GM19455 (cell line): ENCODE results near the gene IL17C.

Experiments used
- ATAC-seq: cut with Tn5 transposase; IDR thresholded peaks from one replicate; pipeline ENCODE4 v1.9.1; 2021; ENCODE audit not compliant: unreplicated experiment

The IL17C gene, protein sequence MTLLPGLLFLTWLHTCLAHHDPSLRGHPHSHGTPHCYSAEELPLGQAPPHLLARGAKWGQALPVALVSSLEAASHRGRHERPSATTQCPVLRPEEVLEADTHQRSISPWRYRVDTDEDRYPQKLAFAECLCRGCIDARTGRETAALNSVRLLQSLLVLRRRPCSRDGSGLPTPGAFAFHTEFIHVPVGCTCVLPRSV

DNA sequence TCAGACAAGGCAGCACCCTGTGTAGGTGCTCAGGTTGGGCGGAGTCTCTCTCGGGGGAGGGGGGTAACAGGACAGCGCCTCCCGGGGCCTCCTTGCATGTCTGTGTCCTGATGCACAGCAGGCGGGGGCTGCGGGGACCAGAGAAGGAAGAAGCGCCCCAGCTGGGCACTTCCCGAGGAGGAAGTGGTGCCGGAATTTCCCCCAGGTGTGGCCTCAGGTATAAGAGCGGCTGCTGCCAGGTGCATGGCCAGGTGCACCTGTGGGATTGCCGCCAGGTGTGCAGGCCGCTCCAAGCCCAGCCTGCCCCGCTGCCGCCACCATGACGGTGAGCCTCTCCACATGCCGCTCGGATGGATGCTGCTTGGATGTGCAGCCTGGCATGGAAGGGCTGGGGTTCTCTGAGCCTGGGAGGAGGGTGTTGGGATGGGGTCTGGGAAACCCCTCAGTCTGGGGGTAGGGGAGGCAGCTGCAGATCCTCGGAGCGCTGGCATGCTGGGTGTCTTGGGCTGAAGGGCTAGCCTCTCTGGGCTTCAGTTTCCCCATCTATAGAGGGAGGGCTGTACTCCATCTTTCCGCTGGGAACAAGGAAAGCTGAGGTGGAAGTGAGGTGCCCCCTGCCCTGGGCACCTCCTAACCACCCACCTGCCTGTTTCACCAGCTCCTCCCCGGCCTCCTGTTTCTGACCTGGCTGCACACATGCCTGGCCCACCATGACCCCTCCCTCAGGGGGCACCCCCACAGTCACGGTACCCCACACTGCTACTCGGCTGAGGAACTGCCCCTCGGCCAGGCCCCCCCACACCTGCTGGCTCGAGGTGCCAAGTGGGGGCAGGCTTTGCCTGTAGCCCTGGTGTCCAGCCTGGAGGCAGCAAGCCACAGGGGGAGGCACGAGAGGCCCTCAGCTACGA is at the start of gene IL17C:
IL17C (plus strand) TSS at position 250 of the 908 bp plus-strand sequence; CDS start at position 320, 70 bp downstream.
- no peak for ATAC-seq

DNA sequence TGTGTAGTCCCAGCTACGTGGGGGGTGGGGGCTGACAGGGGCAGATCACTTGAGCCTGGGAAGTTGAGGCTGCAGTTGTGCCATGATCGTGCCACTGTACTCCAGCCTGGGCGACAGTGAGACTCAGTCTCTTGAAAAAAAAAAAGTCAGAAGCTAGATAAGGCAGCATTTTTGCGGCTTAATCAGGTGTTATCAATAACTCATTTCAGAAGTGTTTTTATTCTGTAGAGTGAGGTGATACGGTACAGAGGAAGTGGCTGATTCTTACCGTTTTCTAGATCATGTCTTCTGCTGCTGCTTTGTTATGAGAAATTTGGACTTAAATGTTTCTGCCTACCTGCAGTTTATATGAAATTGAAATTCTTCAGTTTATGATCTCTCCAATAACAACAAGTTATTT is 49.6 kb upstream of the IL17C start:
- ATAC-seq: no peak

DNA sequence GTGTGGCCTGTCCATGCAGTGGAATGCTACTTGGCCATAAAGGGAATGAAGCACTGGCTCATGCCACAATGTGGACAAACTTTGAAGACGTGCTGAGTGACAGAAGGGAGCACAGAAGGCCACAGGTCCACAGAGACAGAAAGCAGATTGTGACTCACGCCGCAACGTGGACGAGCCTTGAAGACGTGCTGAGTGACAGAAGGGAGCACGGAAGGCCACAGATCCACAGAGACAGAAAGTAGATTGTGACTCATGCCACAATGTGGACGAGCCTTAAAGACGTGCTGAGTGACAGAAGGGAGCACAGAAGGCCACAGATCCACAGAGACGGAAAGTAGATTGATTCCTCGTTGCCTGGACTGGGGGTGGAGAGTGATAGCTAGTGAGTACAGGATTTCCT is 48.9 kb upstream of the IL17C start:
- no peak for ATAC-seq

DNA sequence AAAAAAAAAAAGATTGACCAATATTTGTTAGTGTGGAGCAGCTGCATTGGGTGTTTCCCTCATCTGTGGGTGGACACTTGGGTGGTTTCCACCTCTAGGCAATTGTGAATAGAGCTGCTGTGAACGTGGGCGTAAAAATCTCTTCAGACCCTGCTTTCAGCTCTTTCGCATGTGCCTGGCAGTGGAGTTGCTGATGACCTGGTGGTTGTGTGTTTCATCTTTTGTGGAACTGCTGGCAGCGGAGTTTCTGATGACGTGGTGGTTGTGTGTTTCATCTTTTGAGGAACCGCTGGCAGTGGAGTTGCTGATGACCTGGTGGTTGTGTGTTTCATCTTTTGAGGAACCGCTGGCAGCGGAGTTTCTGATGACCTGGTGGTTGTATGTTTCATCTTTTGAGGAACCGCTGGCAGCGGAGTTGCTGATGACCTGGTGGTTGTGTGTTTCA is 46.8 kb upstream of the IL17C start:
- no peak for ATAC-seq

DNA sequence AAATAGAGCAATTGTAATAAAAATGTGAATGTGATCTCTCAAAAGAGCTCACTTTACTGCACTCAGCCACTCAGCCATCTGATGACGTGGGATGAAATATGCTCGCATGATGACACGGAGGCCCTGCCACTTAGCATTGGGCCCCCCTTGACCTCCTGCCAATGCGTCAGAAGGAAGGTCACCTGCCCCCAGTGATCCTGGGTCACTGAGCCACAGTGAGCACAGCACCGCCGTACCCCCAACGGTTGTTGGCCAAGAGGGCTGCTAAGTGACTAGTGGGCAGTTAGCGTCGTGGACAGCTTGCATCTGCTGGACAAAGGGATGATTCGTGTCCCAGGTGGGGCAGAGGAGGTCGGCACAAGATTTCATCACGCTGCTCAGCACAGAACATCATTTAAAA is 45.3 kb upstream of the IL17C start:
- no peak for ATAC-seq

DNA sequence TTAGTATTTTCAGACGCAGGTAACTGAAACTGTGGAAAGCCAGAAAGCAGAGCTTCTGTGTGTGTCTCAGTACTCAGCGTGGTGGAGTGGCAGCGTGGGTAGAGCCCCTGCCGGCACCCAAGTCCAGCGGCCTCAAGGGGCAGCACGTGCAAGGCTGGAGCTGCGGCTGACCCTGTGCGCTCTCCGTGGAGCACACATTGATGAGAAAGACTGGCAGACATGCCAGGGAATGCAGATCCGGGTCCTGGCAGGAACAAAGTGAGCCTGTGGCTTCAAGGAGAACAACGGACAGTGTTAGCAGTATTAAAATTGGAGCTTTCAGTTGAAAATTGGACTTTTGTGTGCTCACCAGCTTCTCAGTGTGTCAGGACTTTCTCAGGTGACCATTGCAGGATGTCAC is 44.9 kb upstream of the IL17C start:
- ATAC-seq: no peak

DNA sequence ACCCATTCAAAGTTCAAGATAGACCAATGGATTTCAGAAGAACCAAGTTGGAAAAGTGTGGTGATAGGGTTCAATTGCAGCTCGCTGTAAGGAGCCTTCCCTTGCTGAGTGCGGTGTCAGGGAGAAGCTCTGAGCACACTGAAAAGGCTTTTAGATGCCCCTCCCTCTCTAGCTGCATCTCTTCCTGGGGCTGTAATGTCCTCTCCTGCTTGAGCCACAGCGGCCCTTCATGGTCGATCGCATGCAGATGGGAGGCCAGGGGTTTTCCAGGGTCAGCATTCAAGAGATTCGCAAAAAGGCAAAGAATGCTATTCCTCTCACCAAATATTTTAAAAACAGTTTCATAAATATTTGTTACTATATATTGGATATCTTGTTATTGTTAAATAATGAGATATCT is 44.5 kb upstream of the IL17C start:
- no peak for ATAC-seq

DNA sequence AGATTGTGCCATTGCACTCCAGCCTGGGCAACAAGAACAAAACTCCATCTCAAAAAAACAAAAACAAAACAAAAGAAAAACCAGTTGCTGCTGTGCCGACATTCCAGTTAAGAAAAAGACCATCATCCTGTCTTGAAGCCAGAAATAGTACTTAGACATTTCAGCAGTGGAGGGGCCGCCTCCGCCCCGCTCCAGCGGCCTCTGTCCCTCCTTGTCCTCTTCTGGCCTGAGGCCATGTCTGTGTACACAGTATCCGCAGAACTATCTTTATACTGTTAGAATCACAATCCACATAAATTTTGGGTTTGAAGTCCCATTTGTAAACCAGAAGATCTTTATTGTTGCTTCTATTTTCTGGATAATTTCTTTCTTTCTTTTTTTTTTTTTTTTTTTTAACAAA is 43.3 kb upstream of the IL17C start:
- ATAC-seq: no peak

DNA sequence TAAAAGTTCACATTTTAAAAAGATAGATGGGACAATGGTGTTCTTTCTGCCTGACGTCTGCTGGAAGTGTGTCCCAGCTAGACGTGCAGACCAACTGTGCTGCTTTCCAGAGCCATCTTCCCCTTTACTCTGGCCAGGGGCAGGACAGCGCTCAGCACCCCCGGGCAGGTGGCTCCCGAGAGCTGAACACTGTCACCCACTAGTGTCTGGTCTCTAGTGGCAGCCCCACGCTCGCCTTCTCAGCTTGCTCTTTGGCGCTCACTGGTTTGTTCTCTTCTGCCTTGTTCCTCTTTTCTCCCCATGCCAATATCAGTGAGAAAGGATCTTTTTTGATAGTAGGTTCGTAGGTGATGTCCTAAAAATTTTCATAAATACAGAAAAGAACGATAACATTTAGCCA is 42.5 kb upstream of the IL17C start:
- no peak for ATAC-seq

DNA sequence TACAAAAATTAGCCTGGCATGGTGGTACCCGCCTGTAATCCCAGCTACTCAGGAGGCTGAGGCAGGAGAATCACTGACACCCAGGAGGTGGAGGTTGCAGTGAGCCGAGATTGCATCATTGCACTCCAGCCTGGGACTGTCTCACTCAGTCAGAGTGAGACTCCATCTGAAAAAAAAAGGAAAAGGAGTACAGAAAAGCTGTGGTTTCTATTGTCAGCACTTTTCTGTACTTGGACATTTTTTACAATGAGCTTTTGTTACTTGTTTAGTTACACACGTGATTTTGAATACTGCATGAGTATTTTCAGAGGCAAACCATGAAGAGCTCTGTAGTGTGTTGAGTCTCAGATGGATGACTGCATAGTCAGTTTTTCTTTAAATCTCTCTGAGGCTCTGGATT is 41.9 kb upstream of the IL17C start:
- no peak for ATAC-seq

DNA sequence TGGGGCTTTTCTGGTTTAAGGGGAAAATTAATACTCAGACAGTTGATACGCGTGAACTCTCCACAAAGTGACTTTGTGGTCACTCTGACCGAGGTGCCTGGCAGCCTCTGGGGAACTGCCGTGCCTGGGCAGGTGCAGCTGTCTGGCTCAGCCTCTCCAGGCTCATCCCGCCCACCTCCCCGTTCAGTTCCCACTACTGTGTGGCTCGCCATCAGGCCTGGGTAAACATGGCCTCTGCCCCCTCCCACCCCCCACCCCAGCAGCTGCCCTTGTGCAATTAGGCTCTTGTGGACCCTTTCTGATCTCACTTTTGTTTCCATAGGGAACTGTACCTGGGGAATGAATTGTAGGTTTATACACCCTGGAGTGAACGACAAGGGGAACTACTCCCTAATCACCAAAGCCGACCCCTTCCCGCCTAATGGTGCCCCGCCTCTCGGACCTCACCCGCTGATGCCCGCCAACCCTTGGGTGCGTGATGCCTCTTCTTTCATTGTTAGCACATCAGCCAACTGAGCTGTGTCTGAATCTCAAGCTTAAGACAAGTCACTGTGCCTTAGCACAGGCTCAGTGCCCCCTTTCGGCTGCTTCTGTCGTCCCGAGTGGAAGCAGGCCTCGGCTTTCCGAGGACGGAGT is 40.4 kb upstream of the IL17C start:
- ATAC-seq: no peak

DNA sequence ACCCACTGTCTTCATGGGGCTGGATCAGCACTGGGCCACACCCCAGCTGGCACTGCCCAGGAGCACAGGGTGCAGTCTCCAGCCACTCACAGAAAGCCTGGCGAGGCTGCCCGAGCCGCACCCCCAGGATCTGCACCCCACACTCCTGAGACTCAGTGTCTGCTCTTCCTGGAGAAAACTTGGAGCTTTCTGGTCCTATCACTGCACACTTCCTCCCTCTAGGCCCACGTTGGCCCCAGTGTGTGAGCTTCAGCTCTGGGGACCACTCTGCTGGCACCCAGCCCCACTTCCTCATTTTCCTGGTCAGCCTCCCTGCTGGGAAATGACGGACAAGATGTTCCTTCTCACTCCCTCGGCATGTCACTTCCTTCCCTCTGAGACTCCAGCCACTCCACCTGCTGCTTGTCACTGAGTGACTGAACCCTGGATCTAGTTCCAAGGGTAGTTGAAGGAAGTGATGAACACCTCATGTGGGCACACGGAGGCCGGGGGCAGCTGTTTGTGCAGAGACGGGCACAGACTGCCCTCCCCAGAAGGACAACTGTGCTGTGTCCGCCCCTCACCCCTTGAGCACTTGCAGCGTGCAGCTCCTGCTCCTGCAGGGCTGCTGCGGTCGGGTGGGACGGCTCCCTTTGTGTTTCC is 39.2 kb upstream of the IL17C start:
- ATAC-seq: no peak

DNA sequence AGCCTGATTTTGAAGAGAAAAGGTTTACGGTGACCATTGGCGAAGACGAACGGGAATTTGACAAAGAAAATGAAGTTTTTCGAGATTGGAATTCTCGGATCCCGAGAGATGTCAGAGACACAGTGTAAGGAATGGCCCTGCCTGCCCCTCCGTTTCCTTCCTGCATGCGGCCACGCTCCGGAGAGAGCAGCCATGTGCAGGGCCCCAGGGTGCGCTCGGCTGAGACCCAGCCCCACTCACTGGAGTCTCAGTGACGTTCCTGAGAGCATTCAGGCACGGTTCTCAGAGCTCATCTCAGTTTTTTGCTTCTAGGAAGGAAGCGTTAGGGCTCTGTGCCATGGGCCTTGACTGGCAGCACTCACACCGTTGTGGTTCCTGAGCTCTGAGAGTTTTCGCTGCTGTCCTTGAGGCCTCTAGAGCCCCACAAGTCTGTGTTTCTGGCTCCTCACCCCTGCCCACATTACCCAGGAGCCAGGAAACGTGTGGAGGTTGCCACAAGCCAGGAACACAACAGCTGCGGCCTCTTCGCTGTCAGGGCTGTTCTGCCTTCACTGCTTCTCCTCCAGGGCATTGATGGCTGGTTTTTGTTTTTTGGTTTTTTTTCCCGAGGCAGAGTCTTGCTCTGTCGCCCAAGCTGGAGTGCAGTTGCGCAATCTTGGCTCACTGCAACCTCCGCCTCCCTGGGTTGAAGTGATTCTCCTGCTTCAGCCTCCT is 38.4 kb upstream of the IL17C start:
- no peak for ATAC-seq

DNA sequence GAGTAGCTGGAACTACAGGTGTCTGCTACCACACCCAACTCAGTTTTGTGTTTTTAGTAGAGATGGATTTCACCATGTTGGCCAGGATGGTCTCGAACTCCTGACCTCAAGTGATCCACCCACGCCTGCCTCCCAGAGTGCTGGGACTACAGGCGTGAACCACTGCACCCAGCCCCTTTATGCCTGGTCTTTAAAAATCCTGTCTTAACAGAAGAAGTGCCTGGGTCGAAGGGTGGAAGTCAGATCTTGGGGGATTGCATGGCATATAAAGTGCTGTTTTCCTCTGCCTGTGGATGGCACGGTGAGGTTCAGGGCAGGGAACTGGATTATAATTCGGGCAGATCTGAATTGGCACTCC is 37.9 kb upstream of the IL17C start:
- ATAC-seq: no peak

DNA sequence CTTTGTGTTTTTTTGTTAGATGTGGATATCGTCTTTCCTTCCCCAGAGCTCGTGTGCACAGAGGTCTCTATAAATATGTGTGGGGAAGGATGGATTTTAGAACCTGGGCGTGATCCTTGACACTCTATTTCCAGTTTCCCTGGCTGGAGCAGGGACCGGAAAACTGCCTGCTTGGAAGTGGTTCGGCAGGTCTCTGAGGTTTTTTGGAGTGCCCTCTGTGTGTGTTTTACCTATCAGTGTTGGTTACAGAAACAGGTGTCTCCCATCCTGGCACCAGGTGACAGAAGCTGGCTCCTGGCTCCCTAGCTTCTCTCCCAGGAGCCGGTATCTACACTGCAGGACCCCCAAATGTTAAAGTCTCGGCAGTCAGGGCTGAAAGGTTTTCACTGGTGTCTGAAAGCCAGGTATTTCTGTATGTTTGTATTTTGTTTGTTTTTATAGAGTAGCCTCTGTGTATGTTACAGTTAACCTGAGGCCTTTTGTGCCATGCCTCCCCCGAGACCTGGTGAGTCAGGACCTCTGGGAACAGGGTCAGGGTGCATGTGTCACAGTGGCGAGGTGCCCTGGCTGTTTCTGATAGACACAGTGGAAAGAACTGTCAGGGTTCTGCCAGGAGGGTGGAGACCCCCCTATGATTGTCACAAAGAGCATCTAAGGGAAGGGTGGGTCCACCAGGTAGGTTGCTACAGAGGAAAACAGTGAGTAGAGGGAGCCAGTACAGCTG is 36.9 kb upstream of the IL17C start:
- no peak for ATAC-seq

DNA sequence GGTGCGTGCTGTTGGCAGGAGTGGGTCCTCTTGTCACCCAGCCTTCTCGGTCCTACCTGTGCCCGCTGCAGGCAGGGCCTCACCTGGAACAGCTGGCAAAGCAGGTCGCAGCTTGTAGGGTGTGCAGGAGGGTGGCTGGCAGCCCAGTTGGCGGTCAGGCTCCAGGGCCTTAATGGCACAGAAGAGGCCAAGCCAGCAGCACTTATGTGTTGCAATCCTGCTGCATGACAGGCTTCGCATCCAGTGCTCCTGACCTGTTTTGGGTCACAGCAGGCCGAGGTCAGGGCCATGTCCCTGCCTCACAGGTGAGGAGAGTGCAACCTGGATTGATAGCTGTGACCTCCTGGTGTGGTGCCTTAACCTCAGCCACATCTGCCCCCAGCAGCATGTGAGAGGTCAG is 36.3 kb upstream of the IL17C start:
- no peak for ATAC-seq

DNA sequence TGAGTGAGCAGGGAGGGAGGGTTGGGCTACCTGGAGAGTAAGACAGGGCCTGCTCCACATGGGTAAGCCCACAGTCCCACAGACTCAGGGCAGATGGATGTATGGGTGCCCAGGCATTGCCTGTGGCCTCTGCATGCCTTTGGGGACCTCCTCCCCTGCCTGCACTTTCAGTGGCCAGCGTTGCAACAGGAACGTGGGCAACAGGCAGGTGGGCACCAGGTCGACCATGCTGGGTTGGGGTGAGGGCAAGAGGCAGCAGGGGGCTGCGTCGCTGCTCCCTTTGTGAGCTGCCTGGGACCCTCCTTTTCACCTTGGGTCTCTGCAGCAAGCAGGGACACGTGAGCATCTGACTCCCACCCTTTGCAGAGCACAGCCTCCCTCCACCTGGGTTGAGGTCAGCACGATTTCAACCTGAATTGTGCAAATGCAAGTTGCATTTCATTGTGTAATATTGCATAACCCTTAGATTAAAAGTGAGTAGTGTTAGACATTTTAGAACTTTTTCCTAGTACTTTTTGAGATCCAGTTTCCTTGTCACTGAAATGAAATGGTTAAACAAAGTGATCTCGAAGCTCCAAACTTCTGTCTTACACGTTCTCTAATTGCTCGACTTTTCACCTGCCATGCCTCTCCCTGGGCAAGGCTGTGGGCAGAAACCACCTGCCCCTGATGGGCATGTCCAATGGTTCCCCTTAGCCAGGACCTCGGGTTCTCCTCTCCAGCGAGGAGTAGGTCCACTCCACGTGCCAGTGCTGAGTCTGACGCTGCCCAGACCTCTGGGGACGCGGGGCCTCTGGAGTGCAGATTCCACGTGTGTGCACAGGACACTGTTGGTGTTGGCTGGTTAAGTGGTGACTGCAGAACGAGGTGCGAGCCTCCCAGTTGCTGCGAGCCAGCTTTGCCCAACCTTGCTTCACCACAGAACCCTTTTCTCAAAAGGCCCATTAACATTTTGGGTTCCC is 32.9 kb upstream of the IL17C start:
- no peak for ATAC-seq

DNA sequence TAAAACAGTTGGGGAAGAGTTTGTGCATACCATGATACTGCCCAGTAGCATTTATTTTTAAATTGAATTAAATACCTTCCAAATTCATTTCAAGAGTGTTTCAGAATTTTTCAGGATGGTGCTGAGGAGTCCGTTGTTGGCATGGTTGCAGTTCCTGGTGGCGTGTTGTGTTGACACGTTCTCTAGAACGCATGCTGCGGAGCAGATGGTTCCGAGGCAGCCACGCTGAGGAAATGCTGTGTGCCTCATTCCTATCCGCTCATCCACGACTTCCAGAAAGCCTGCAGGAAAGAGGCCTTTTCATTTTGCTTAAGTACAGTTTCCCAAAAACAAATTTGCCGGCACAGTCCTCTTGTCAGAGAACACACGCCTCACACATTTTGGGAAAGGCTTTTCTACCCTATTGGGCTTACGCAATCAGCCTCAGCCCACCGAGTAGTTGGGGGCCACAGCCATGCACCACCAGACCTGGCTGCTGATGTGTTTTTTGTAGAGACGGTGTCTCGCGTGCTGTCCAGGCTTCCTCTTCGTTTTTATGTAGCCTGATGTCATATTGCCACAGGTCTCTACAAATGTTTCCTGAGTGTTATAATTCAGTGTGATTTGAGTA is 32.1 kb upstream of the IL17C start:
- no peak for ATAC-seq

DNA sequence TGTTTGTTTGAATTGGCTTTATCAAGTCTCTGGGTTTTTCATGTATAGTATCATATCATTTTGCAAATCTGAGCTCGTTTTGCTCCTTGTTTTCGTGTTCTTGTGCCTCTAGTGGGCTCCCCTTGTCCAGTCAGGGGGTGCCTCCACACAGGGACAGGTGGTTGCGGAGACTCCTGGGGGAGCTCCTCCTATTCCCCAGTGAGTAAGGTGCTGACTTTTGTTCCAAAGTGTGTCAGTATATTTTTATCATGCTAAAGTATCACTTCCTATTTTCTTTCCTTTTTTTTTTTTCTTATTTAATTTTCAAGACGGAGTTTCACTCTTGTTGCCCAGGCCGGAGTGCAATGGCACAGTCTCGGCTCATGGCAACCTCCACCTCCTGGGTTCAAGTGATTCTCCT is 30.3 kb upstream of the IL17C start:
- ATAC-seq: no peak
